Naive B cell (primary cell): ENCODE measurements around the gene TTC22. TPM values are rescaled to one million over a fixed set of nuclear protein-coding genes. Genes with fewer than 3 reads are reported as not detected.

Experiments
- ATAC-seq, 2 donors: fragments of 150-1000 bp; cut with Tn5 transposase; 2 replicates each; pipeline ENCODE4 v1.10.0; 2021; ENCODE audit warnings: low read depth in 2 of 2, mild to moderate bottlenecking in 2 of 2, moderate library complexity in 2 of 2
- DNase-seq: peaks from one replicate; pipeline ENCODE4 v3.0.0; 2022
- H3K27ac Mint-ChIP-seq, 6 donors: one replicate each; pipeline ENCODE4 v1.8.0; 2020 to 2022; ENCODE audit warnings: mild to moderate bottlenecking in 6 of 6, mixed read lengths in 6 of 6, moderate library complexity in 5 of 6, inconsistent platforms in 2 of 6
- H3K27me3 Mint-ChIP-seq, 3 donors: one replicate each; pipeline ENCODE4 v1.8.0; 2021 to 2022; ENCODE audit warnings: mixed read lengths in 3 of 3, mild to moderate bottlenecking in 1 of 3
- H3K36me3 Mint-ChIP-seq, 2 donors: one replicate each; pipeline ENCODE4 v1.8.0; 2020 to 2022; ENCODE audit warnings: mixed read lengths in 2 of 2, inconsistent platforms in 1 of 2, mild to moderate bottlenecking in 1 of 2
- H3K4me1 Mint-ChIP-seq, 3 donors: one replicate each; pipeline ENCODE4 v1.8.0; 2020 to 2022; ENCODE audit warnings: mixed read lengths in 3 of 3, inconsistent platforms in 1 of 3, mild to moderate bottlenecking in 1 of 3, moderate library complexity in 1 of 3
- H3K4me3 Mint-ChIP-seq, 8 donors: one replicate each; pipeline ENCODE4 v1.8.0; 2020 to 2022; ENCODE audit warnings: mild to moderate bottlenecking in 8 of 8, mixed read lengths in 8 of 8, moderate library complexity in 8 of 8, inconsistent platforms in 2 of 8
- H3K9me3 Mint-ChIP-seq, 7 donors: one replicate each; pipeline ENCODE4 v1.8.0; 2020 to 2022; ENCODE audit warnings: mixed read lengths in 7 of 7, mild to moderate bottlenecking in 5 of 7, inconsistent platforms in 2 of 7, moderate library complexity in 1 of 7
- polyA plus RNA-seq, 6 donors: library from polyadenylated mRNA; unstranded; fragments of 300-500 nt; fragmentation: Illumina TruSeq; gene quantifications; one replicate each; pipeline ENCODE4 v1.2.3, GENCODE V29; 2021; ENCODE audit warnings: low read depth in 6 of 6

Gene TTC22
- polyA plus RNA-seq, 6 donors from 2014 or later, result 0.41 to 2.0 (median 1.1) TPM; not detected in 1

GRCh38 chr1:54758678-54759348, 42.3 kb downstream of the TTC22 start:
- ATAC-seq (no peak), DNase-seq (no peak)
- Mint-ChIP-seq H3K9me3 (no peaks in the 10 kb centered on the region), H3K4me3 (no peak overlapping the region), H3K4me1 (peaks cover 10 to 16% (median 14%) of the 10 kb centered on the region in 3 donors), H3K27me3 (no peaks in the 10 kb centered on the region), H3K36me3 (no peaks in the 10 kb centered on the region), H3K27ac (peak overlapping the region in 2 of 6 donors; percentile 37 to 89)

- Mint-ChIP-seq H3K27ac (no peak overlapping the region), H3K9me3 (no peaks in the 10 kb centered on the region), H3K36me3 (no peaks in the 10 kb centered on the region), H3K27me3 (no peaks in the 10 kb centered on the region), H3K4me1 (peaks cover 1 to 14% (median 8%) of the 10 kb centered on the region in 3 donors), H3K4me3 (no peak overlapping the region)
- ATAC-seq (no peak), DNase-seq (no peak)
Observed at GRCh38 chr1:54757833-54758232, 43.3 kb downstream of the TTC22 start.

- H3K27me3 Mint-ChIP-seq, result no peaks in the 10 kb centered on the region
- H3K4me3 Mint-ChIP-seq, result no peak overlapping the region
- H3K4me1 Mint-ChIP-seq, result peaks cover 0 to 3% (median 0%) of the 10 kb centered on the region in 3 donors
- no peak for ATAC-seq
- no peak for DNase-seq
- no peaks in the 10 kb centered on the region for H3K36me3 Mint-ChIP-seq
- no peaks in the 10 kb centered on the region for H3K9me3 Mint-ChIP-seq
- no peak overlapping the region for H3K27ac Mint-ChIP-seq
Observed at GRCh38 chr1:54754486-54755285, 46.4 kb downstream of the TTC22 start.

GRCh38 chr1:54754045-54754444, 47.1 kb downstream of the TTC22 start:
- Mint-ChIP-seq H3K27ac (no peak overlapping the region), H3K4me3 (no peak overlapping the region), H3K4me1 (peaks cover 0 to under 1% (median 0%) of the 10 kb centered on the region in 3 donors), H3K27me3 (no peaks in the 10 kb centered on the region), H3K9me3 (no peaks in the 10 kb centered on the region), H3K36me3 (no peaks in the 10 kb centered on the region)
- ATAC-seq (no peak), DNase-seq (no peak)

- H3K4me1 Mint-ChIP-seq, result no peaks in the 10 kb centered on the region
- H3K27ac Mint-ChIP-seq, result no peak overlapping the region
- ATAC-seq (no peak), DNase-seq (no peak)
- H3K27me3 Mint-ChIP-seq, result no peaks in the 10 kb centered on the region
- no peaks in the 10 kb centered on the region for H3K9me3 Mint-ChIP-seq
- no peaks in the 10 kb centered on the region for H3K36me3 Mint-ChIP-seq
- no peak overlapping the region for H3K4me3 Mint-ChIP-seq
Observed at GRCh38 chr1:54751426-54751825, 49.7 kb downstream of the TTC22 start.

GRCh38 chr1:54750596-54750995, 50.5 kb downstream of the TTC22 start:
- ATAC-seq (no peak), DNase-seq (no peak)
- H3K4me1 Mint-ChIP-seq, result no peaks in the 10 kb centered on the region
- peak overlapping the region in 1 of 6 donors; percentile 28 for H3K27ac Mint-ChIP-seq
- no peaks in the 10 kb centered on the region for H3K36me3 Mint-ChIP-seq
- no peaks in the 10 kb centered on the region for H3K9me3 Mint-ChIP-seq
- H3K27me3 Mint-ChIP-seq, result no peaks in the 10 kb centered on the region
- H3K4me3 Mint-ChIP-seq, result no peak overlapping the region

- Mint-ChIP-seq H3K4me1 (peaks cover 0 to 4% (median 0%) of the 10 kb centered on the region in 3 donors), H3K9me3 (no peaks in the 10 kb centered on the region), H3K36me3 (no peaks in the 10 kb centered on the region), H3K27ac (no peak overlapping the region), H3K27me3 (no peaks in the 10 kb centered on the region), H3K4me3 (no peak overlapping the region)
- DNase-seq, result no peak
- no peak for ATAC-seq
Observed at GRCh38 chr1:54748094-54748835, 52.9 kb downstream of the TTC22 start.

- Mint-ChIP-seq H3K27ac (no peak overlapping the region), H3K4me1 (peaks cover 0 to 4% (median 0%) of the 10 kb centered on the region in 3 donors), H3K4me3 (no peak overlapping the region), H3K9me3 (no peaks in the 10 kb centered on the region), H3K27me3 (no peaks in the 10 kb centered on the region), H3K36me3 (peaks cover 11 to 13% of the 10 kb centered on the region in 2 donors)
- no peak for ATAC-seq
- DNase-seq, result no peak
Observed at GRCh38 chr1:54745864-54746263, 55.3 kb downstream of the TTC22 start.

- Mint-ChIP-seq H3K4me1 (peaks cover 0 to 4% (median 0%) of the 10 kb centered on the region in 3 donors), H3K27ac (no peak overlapping the region), H3K4me3 (no peak overlapping the region), H3K9me3 (no peaks in the 10 kb centered on the region), H3K27me3 (no peaks in the 10 kb centered on the region), H3K36me3 (peaks cover 11 to 13% of the 10 kb centered on the region in 2 donors)
- DNase-seq (no peak), ATAC-seq (no peak)
Observed at GRCh38 chr1:54745274-54745673, 55.8 kb downstream of the TTC22 start.

- Mint-ChIP-seq H3K36me3 (peaks cover 11 to 13% of the 10 kb centered on the region in 2 donors), H3K4me3 (no peak overlapping the region), H3K4me1 (peaks cover 0 to 4% (median 0%) of the 10 kb centered on the region in 3 donors), H3K27ac (no peak overlapping the region), H3K9me3 (no peaks in the 10 kb centered on the region), H3K27me3 (no peaks in the 10 kb centered on the region)
- DNase-seq, result no peak
- no peak for ATAC-seq
Observed at GRCh38 chr1:54744696-54745095, 56.4 kb downstream of the TTC22 start.

- Mint-ChIP-seq H3K4me1 (peaks cover 0 to 4% (median 0%) of the 10 kb centered on the region in 3 donors), H3K27me3 (no peaks in the 10 kb centered on the region), H3K4me3 (no peak overlapping the region), H3K36me3 (peaks cover 11 to 13% of the 10 kb centered on the region in 2 donors), H3K27ac (no peak overlapping the region), H3K9me3 (no peaks in the 10 kb centered on the region)
- DNase-seq, result no peak
- ATAC-seq, result no peak
Observed at GRCh38 chr1:54743416-54744226, 57.5 kb downstream of the TTC22 start.

- ATAC-seq (no peak), DNase-seq (no peak)
- H3K27me3 Mint-ChIP-seq, result no peaks in the 10 kb centered on the region
- H3K9me3 Mint-ChIP-seq, result no peaks in the 10 kb centered on the region
- no peak overlapping the region for H3K27ac Mint-ChIP-seq
- peaks cover 20 to 23% of the 10 kb centered on the region in 2 donors for H3K36me3 Mint-ChIP-seq
- H3K4me1 Mint-ChIP-seq, result peaks cover 0 to 4% (median 0%) of the 10 kb centered on the region in 3 donors
- no peak overlapping the region for H3K4me3 Mint-ChIP-seq
Observed at GRCh38 chr1:54742282-54742681, 58.8 kb downstream of the TTC22 start.

GRCh38 chr1:54741531-54741930, 59.6 kb downstream of the TTC22 start:
- peaks cover 27 to 31% of the 10 kb centered on the region in 2 donors for H3K36me3 Mint-ChIP-seq
- H3K9me3 Mint-ChIP-seq, result no peaks in the 10 kb centered on the region
- DNase-seq, result no peak
- peak overlapping the region in 1 of 8 donors; percentile 23 for H3K4me3 Mint-ChIP-seq
- no peak overlapping the region for H3K27ac Mint-ChIP-seq
- H3K4me1 Mint-ChIP-seq, result peaks cover 0 to 9% (median 3%) of the 10 kb centered on the region in 3 donors
- ATAC-seq, result no peak
- H3K27me3 Mint-ChIP-seq, result no peaks in the 10 kb centered on the region
